ENCODE data around the gene HDAC4.

DNA sequence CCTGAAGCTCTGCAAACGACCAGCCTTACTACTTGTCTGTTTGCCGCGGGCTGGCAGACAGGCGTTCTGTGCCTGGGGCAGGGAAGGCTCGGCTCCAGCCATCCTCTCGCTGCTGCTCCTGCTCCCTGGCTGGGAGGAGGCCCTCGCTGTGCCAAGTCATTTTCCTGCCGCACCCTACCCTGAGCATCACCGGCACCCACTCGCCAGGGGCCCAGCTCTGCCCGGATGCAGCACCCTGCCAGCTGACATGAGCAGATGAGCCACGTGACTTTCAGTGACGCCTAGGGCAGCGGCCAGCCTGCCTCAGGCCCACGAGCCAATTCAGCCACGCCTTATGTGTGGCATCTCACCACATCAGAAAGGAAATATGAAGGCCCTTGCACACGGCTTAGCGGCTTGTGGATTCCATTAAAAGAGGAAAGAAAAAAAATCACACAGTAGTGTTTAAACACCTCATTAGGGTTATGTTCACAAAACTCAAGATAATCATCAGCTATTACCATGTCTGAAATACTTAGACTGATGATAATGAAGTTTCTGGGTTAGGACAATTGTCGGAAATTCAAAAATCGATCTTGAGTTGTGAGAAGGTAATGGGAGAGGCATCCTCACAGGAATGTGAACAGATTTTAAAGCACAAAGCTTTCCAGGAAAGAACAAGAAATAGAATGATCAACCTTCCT lies 302.4 kb downstream of the HDAC4 start:
- TF ChIP-seq, protein P1, sequence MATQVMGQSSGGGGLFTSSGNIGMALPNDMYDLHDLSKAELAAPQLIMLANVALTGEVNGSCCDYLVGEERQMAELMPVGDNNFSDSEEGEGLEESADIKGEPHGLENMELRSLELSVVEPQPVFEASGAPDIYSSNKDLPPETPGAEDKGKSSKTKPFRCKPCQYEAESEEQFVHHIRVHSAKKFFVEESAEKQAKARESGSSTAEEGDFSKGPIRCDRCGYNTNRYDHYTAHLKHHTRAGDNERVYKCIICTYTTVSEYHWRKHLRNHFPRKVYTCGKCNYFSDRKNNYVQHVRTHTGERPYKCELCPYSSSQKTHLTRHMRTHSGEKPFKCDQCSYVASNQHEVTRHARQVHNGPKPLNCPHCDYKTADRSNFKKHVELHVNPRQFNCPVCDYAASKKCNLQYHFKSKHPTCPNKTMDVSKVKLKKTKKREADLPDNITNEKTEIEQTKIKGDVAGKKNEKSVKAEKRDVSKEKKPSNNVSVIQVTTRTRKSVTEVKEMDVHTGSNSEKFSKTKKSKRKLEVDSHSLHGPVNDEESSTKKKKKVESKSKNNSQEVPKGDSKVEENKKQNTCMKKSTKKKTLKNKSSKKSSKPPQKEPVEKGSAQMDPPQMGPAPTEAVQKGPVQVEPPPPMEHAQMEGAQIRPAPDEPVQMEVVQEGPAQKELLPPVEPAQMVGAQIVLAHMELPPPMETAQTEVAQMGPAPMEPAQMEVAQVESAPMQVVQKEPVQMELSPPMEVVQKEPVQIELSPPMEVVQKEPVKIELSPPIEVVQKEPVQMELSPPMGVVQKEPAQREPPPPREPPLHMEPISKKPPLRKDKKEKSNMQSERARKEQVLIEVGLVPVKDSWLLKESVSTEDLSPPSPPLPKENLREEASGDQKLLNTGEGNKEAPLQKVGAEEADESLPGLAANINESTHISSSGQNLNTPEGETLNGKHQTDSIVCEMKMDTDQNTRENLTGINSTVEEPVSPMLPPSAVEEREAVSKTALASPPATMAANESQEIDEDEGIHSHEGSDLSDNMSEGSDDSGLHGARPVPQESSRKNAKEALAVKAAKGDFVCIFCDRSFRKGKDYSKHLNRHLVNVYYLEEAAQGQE (IDR thresholded peaks at IDR 0.05): no peak
- no peak for TF ChIP-seq SREBF2 (IDR thresholded peaks at IDR 0.05)
- TF ChIP-seq, protein P2, sequence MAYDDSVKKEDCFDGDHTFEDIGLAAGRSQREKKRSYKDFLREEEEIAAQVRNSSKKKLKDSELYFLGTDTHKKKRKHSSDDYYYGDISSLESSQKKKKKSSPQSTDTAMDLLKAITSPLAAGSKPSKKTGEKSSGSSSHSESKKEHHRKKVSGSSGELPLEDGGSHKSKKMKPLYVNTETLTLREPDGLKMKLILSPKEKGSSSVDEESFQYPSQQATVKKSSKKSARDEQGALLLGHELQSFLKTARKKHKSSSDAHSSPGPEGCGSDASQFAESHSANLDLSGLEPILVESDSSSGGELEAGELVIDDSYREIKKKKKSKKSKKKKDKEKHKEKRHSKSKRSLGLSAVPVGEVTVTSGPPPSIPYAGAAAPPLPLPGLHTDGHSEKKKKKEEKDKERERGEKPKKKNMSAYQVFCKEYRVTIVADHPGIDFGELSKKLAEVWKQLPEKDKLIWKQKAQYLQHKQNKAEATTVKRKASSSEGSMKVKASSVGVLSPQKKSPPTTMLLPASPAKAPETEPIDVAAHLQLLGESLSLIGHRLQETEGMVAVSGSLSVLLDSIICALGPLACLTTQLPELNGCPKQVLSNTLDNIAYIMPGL (CRISPR knock-in tag; IDR thresholded peaks at IDR 0.05; ENCODE audit: borderline replicate concordance): no peak
- TF ChIP-seq, protein P3, sequence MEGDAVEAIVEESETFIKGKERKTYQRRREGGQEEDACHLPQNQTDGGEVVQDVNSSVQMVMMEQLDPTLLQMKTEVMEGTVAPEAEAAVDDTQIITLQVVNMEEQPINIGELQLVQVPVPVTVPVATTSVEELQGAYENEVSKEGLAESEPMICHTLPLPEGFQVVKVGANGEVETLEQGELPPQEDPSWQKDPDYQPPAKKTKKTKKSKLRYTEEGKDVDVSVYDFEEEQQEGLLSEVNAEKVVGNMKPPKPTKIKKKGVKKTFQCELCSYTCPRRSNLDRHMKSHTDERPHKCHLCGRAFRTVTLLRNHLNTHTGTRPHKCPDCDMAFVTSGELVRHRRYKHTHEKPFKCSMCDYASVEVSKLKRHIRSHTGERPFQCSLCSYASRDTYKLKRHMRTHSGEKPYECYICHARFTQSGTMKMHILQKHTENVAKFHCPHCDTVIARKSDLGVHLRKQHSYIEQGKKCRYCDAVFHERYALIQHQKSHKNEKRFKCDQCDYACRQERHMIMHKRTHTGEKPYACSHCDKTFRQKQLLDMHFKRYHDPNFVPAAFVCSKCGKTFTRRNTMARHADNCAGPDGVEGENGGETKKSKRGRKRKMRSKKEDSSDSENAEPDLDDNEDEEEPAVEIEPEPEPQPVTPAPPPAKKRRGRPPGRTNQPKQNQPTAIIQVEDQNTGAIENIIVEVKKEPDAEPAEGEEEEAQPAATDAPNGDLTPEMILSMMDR (IDR thresholded peaks at IDR 0.05): no peak
- TF ChIP-seq, protein P4, sequence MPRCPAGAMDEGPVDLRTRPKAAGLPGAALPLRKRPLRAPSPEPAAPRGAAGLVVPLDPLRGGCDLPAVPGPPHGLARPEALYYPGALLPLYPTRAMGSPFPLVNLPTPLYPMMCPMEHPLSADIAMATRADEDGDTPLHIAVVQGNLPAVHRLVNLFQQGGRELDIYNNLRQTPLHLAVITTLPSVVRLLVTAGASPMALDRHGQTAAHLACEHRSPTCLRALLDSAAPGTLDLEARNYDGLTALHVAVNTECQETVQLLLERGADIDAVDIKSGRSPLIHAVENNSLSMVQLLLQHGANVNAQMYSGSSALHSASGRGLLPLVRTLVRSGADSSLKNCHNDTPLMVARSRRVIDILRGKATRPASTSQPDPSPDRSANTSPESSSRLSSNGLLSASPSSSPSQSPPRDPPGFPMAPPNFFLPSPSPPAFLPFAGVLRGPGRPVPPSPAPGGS (IDR thresholded peaks at IDR 0.05): no peak
- no peak for TF ChIP-seq RCOR1 (IDR thresholded peaks at IDR 0.05; ENCODE audit: low read depth, low read length)

Data from A549 (cell line).